Neural progenitor cell (in vitro differentiated cells): ENCODE results near the gene C19orf81. TPM values are rescaled to one million over a fixed set of nuclear protein-coding genes. Genes with fewer than 3 reads are reported as not detected.

Source experiments
- DNase-seq: peaks from one replicate; pipeline ENCODE4 v3.0.0-alpha.2; 2016; ENCODE audit warnings: low spot score
- H2AFZ ChIP-seq: fragments of 200-600 bp; sonication (generic); replicated peaks from 2 replicates; pipeline ENCODE4 v1.6.1; 2016; ENCODE audit warnings: antibody characterized with exemption
- H3F3A ChIP-seq: fragments of 200-600 bp; sonication (generic); 2 replicates; pipeline ENCODE4 v1.6.1; 2016; ENCODE audit warnings: antibody characterized with exemption, low read depth
- H3K27ac ChIP-seq: fragments of 200-600 bp; sonication (generic); 2 replicates; pipeline ENCODE4 v1.5.1; 2016; ENCODE audit warnings: mild to moderate bottlenecking
- H3K27me3 ChIP-seq: fragments of 200-600 bp; sonication (generic); 2 replicates; pipeline ENCODE4 v1.6.1; 2016; ENCODE audit warnings: mild to moderate bottlenecking, moderate library complexity
- H3K36me3 ChIP-seq: fragments of 200-600 bp; sonication (generic); 2 replicates; pipeline ENCODE4 v1.5.1; 2016
- H3K4me1 ChIP-seq: fragments of 200-600 bp; sonication (generic); 2 replicates; pipeline ENCODE4 v1.6.1; 2016; ENCODE audit warnings: mixed run types
- H3K4me2 ChIP-seq: fragments of 200-600 bp; sonication (generic); 2 replicates; pipeline ENCODE4 v1.6.1; 2016
- H3K4me3 ChIP-seq: fragments of 200-600 bp; sonication (generic); 2 replicates; pipeline ENCODE4 v1.5.1; 2016
- H3K79me2 ChIP-seq: fragments of 200-600 bp; sonication (generic); 2 replicates; pipeline ENCODE4 v1.6.1; 2016; ENCODE audit warnings: low read depth
- H3K9ac ChIP-seq: fragments of 200-600 bp; sonication (generic); 2 replicates; pipeline ENCODE4 v1.6.1; 2016
- H3K9me3 ChIP-seq: fragments of 200-600 bp; sonication (generic); 2 replicates; pipeline ENCODE4 v1.5.1; 2016; ENCODE audit warnings: low read depth
- H4K20me1 ChIP-seq: fragments of 200-600 bp; sonication (generic); 2 replicates; pipeline ENCODE4 v1.6.1; 2016; ENCODE audit warnings: low read depth
- H3K27ac Mint-ChIP-seq: 3 replicates; pipeline ENCODE4 v1.8.0; 2021; ENCODE audit warnings: mixed read lengths
- H3K27me3 Mint-ChIP-seq: 2 replicates; pipeline ENCODE4 v1.8.0; 2022; ENCODE audit warnings: low read depth, mild to moderate bottlenecking, inconsistent platforms, moderate library complexity, mixed read lengths; ENCODE audit not compliant: insufficient read depth
- H3K36me3 Mint-ChIP-seq: 3 replicates; pipeline ENCODE4 v1.8.0; 2021; ENCODE audit warnings: mixed read lengths
- H3K4me1 Mint-ChIP-seq: 3 replicates; pipeline ENCODE4 v1.8.0; 2021; ENCODE audit warnings: mixed read lengths
- H3K4me3 Mint-ChIP-seq: 3 replicates; pipeline ENCODE4 v1.8.0; 2021; ENCODE audit warnings: mild to moderate bottlenecking, moderate library complexity, mixed read lengths
- H3K9me3 Mint-ChIP-seq: 3 replicates; pipeline ENCODE4 v1.8.0; 2020; ENCODE audit warnings: mixed read lengths
- EZH2 ChIP-seq: fragments of 200-600 bp; sonication (generic); IDR thresholded peaks from 2 replicates; pipeline ENCODE4 v1.6.1; 2017; ENCODE audit warnings: antibody characterized with exemption, mild to moderate bottlenecking, moderate library complexity
- EZH2phosphoT487 ChIP-seq: fragments of 200-600 bp; sonication (generic); IDR thresholded peaks from 2 replicates; pipeline ENCODE4 v1.6.1; 2017; ENCODE audit warnings: antibody characterized with exemption
- total RNA-seq: library from RNA; depleted of rRNA; stranded (reverse); fragments of >200 nt; gene quantifications from 2 replicates; pipeline ENCODE4 v1.2.3, GENCODE V29; 2015; ENCODE audit warnings: low replicate concordance
- TF ChIP-seq, protein P1 (sequence below): fragments of 200-600 bp; sonication (generic); IDR thresholded peaks from 2 replicates; pipeline ENCODE4 v1.5.1; 2017; ENCODE audit warnings: antibody characterized with exemption, mild to moderate bottlenecking

C19orf81 gene
- total RNA-seq, 1 donor from 2014 or later = 1.3 TPM

DNA sequence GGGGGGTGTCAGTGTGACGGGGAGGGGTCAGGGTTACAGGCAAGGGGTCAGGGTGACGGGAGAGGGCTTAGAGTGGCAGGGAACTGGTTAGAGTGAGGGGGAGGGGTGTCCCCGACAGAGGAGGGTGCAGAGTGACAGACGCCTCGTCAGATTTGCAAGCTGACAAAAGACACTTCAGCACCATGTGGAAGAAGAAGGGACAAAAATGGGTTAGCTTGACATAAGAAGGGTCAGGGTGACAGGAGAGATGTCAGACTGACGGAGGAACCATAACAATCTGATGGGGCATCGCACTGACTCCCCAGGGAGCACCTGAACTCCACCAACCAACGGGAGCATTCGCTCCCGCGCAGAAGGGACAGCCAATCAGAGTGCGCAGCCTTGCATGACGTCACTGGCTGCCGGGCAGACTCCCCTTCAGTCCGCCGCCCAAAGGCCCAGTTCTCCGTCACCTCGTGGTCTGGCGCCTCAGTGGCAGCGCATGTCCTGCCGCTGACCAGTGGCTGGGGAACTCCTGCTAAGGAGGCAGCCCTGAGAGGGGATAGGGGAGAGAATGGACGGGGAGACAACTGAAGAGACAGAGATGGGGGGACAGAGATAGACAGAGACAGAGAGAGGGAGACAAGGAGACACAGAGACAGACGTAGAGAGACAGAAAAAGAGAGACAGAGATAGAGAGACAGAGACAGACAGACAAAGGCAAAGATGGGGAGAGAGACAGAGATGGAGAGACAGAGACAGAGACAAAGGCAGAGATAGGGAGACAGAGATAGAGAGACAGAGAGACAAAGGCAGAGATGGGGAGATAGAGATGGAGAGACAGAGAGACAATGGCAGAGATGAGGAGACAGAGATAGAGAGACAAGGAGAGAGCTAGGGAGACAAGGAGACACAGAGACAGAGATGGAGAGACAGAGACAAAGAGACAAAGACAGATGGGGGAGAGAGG is 30.2 kb downstream of the C19orf81 start:
- Histone ChIP-seq H3K4me2 (no peak overlapping the region), H3K27ac (no peak overlapping the region), H3F3A (no peaks in the 10 kb centered on the region), H2AFZ (no peak overlapping the region), H3K9ac (no peak overlapping the region), H3K27me3 (peaks cover 54% of the 10 kb centered on the region), H3K4me3 (no peak overlapping the region), H3K79me2 (no peaks in the 10 kb centered on the region), H3K4me1 (no peaks in the 10 kb centered on the region), H4K20me1 (no peaks in the 10 kb centered on the region), H3K9me3 (no peaks in the 10 kb centered on the region), H3K36me3 (no peaks in the 10 kb centered on the region)
- Mint-ChIP-seq H3K4me3 (no peak overlapping the region), H3K36me3 (peaks cover 7% of the 10 kb centered on the region), H3K27me3 (peaks cover 12% of the 10 kb centered on the region), H3K9me3 (no peaks in the 10 kb centered on the region), H3K4me1 (peaks cover 3% of the 10 kb centered on the region), H3K27ac (no peak overlapping the region)
- peak; percentile 80 for DNase-seq
- TF ChIP-seq EZH2phosphoT487 = no peak
- TF ChIP-seq, protein P1, sequence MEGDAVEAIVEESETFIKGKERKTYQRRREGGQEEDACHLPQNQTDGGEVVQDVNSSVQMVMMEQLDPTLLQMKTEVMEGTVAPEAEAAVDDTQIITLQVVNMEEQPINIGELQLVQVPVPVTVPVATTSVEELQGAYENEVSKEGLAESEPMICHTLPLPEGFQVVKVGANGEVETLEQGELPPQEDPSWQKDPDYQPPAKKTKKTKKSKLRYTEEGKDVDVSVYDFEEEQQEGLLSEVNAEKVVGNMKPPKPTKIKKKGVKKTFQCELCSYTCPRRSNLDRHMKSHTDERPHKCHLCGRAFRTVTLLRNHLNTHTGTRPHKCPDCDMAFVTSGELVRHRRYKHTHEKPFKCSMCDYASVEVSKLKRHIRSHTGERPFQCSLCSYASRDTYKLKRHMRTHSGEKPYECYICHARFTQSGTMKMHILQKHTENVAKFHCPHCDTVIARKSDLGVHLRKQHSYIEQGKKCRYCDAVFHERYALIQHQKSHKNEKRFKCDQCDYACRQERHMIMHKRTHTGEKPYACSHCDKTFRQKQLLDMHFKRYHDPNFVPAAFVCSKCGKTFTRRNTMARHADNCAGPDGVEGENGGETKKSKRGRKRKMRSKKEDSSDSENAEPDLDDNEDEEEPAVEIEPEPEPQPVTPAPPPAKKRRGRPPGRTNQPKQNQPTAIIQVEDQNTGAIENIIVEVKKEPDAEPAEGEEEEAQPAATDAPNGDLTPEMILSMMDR = no peak
- no peak for TF ChIP-seq EZH2

DNA sequence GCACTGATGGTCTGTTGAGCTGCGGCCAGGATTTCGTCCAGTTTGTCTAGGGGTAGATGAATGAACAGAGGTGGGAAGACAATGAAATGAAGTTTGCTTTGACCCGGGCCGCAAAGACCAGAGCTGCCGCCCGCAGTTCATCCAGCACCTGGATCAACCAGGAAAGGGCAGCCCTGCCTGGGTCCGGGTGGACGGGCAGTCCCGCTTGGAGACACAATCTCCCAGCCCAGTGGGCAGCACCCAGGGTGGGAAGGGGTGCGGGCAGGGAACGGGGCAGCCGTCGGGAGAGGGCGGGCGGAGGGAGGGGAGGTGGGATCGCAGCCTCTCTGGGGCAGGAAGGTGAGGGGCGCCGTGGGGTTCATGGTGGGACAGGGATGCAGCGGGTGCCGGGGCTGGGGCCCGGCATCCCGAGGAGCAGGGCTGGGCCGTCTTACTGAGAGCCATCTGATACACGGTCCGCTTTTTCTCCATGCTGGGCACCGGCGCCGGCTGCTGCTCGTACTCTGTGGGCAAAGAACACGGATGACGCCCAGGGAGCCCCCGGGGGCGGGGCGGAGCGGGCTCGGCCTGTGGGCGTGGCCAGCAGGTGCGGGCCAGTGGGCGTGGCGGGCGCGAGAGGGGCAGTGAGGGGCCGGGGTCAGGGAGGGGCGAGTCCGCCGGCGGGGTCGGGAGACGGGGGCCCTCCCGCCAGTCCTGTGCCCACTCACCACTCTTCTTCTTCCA is 37.2 kb downstream of the C19orf81 start:
- H3K9me3 ChIP-seq = no peaks in the 10 kb centered on the region
- Mint-ChIP-seq H3K27ac (no peak overlapping the region), H3K27me3 (peaks cover 6% of the 10 kb centered on the region), H3K36me3 (peaks cover 20% of the 10 kb centered on the region), H3K9me3 (no peaks in the 10 kb centered on the region), H3K4me1 (no peaks in the 10 kb centered on the region), H3K4me3 (no peak overlapping the region)
- H3K4me3 ChIP-seq = no peak overlapping the region
- no peaks in the 10 kb centered on the region for H3K79me2 ChIP-seq
- peak overlapping the region; percentile 38 for H3K4me2 ChIP-seq
- no peak overlapping the region for H3K9ac ChIP-seq
- TF ChIP-seq EZH2 (peak; percentile 55), EZH2phosphoT487 (peak; percentile 33)
- TF ChIP-seq, protein P1 = no peak
- H3F3A ChIP-seq = no peaks in the 10 kb centered on the region
- H3K27ac ChIP-seq = no peak overlapping the region
- H3K27me3 ChIP-seq = peaks cover 100% of the 10 kb centered on the region
- H3K36me3 ChIP-seq = no peaks in the 10 kb centered on the region
- no peak for DNase-seq
- H4K20me1 ChIP-seq = peaks cover 3% of the 10 kb centered on the region
- no peak overlapping the region for H2AFZ ChIP-seq
- no peaks in the 10 kb centered on the region for H3K4me1 ChIP-seq

DNA sequence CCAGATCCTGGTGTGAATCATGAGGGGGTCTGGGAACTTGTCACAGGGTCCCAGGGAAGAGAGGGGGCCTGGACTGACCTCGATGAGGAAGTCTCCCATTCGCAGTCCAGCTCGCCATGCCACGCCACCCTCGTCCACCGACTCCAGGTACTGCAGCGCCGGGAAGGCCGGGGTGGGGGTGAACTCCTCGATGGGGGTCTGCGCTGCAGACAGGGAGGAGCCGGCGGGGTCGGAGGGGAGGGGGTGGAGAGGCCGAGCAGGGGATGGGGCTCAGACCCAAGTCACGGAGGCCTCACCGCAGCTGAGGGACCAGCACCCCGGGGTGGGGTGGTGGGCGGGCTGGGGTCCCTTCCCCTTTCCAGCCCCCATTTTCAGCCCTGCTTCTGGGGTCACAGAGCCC is 39.5 kb downstream of the C19orf81 start:
- Mint-ChIP-seq H3K4me1 (peaks cover 8% of the 10 kb centered on the region), H3K27ac (no peak overlapping the region), H3K27me3 (peaks cover 22% of the 10 kb centered on the region), H3K9me3 (no peaks in the 10 kb centered on the region), H3K36me3 (peaks cover 20% of the 10 kb centered on the region), H3K4me3 (no peak overlapping the region)
- Histone ChIP-seq H3F3A (no peaks in the 10 kb centered on the region), H3K9ac (no peak overlapping the region), H2AFZ (no peak overlapping the region), H3K36me3 (no peaks in the 10 kb centered on the region), H3K4me2 (no peak overlapping the region), H3K27ac (no peak overlapping the region), H3K9me3 (no peaks in the 10 kb centered on the region), H4K20me1 (peaks cover 13% of the 10 kb centered on the region), H3K27me3 (peaks cover 100% of the 10 kb centered on the region), H3K79me2 (no peaks in the 10 kb centered on the region), H3K4me3 (no peak overlapping the region), H3K4me1 (no peaks in the 10 kb centered on the region)
- TF ChIP-seq EZH2phosphoT487 (no peak), EZH2 (no peak)
- TF ChIP-seq, protein P1 = no peak
- no peak for DNase-seq
